HG03432 (cell line): ENCODE data around the gene KRT14.
"Not testable (repeated sequence)": the region's sequence is repeated elsewhere in the genome, so short reads cannot be mapped to it uniquely, and the experiment has no call there.

Source experiments
- ATAC-seq: cut with Tn5 transposase; IDR thresholded peaks from one replicate; pipeline ENCODE4 v1.9.1; 2021; ENCODE audit warnings: mild to moderate bottlenecking, moderate library complexity; ENCODE audit not compliant: unreplicated experiment

KRT14 gene

GRCh38 chr17:41586863-41587495 lies at the start of gene KRT14:
TSS of gene KRT14 (minus strand) at chr17:41586895. CDS start at chr17:41586834, 61 bp downstream.
- ATAC-seq, result no peak

- ATAC-seq, result no peak
Measured at GRCh38 chr17:41635121-41636097, 48.7 kb upstream of the KRT14 start.

DNA sequence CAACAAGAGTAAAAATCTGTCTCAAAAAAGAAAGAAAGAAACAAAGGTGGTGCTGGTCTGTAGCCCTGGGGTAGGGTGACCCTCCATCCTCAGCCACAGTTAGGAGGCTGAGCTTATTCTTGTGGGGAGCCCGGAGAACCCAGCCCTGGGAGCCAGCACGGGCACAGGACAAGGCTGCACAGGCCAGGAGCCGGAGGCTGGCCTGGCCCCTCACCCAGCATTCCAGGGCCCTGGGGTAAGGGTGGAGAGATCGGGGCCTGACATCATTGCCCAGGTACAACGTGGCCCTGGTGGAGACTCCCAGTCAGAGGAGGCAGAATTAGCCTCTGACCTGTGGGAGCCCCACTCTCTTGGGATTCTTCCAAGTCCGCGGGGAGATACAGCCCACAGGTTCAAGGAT lies 47.9 kb upstream of the KRT14 start:
- ATAC-seq, result no peak

DNA sequence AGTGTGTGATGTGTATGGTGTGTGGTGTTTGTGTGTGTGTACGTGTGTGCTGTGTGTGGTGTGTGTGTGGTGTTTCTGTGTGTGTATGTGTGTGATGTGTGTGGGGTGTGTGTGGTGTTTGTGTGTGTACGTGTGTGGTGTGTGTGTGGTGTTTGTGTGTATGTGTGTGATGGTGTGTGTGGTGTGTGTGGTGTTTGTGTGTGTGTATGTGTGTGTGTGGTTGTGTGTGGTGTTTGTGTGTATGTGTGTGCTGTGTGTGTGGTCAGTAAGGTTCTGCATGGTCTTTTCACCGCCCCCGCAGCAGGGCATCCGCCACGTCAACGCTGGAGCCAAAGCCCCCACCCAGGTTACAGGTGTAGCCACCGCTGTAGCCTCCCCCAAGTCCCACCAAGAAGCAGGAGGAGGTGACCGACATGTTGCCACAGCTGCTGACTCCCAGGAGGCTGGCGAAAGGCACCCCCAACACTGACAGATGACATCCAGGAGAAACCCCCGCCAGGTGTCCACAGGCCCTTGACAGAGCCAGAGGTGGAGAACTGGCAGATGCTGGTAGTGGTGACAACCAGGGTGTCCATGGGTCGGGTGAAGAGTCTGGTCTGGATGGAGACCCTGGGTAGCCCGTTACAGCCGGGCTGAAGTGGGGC lies 47.0 kb upstream of the KRT14 start:
- ATAC-seq, result no peak

GRCh38 chr17:41632482-41633105 lies 45.9 kb upstream of the KRT14 start:
- no peak for ATAC-seq

GRCh38 chr17:41631898-41632285 lies 45.2 kb upstream of the KRT14 start:
- no peak for ATAC-seq

DNA sequence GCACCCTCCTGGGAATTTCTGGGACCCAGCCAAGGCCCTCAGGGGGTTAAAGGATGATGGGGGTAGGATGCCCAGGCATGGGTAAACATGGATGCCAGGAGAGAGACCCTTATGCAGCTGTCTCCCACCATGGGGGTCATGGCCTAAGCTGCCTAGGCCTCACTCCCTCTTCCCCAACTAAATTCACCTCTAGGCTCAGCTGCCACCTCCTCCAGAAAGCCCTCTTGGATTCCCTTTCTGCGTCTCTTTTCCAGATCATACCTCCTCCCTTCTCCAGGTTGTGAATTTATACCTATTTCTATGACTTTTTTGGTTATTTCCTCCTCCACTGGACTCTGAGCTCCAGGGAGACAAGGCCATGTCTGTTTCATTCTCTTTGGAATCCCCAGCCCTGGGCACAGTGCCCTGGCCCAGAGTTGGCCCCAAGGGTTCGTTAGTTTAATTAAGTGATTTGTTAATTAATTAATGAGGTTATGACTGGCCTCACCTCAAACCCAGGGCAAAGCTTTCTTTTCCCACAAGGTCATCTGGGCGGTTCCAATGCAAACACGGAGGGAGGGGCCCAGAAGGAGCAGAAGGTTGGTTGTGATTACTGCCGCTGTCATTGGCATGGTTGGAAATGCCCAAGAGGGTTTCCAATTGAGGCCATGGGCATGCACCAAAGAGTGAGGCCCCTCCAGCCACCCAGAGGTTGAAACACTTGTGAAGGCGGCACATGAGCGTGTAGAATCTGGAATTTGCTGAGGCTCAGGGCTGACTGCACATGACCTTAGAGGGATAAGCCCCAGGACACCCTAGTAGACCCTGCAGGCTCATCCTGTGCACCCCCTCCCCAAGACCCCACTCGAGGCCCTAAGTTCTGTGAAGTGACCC lies 44.6 kb upstream of the KRT14 start:
- no peak for ATAC-seq

- no peak for ATAC-seq
Measured at GRCh38 chr17:41629826-41630670, 43.4 kb upstream of the KRT14 start.

DNA sequence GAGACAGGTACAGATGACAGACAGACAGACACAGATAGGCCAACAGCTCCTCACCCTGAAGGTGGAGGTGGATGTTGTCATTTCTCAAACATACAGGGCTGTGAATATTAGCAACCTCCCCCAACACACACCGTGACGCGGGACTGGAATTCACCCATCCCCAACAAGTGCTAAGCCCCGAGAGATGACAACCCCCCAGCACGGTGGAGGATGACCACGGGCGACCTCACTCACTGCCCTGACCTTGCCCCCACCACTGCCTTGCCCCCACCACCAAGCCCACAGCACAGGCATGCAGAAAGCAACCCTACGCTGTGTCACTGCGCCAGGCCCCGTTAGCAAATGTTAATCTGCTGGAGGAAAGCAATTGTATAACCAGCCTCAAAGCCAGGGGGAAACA lies 42.6 kb upstream of the KRT14 start:
- no peak for ATAC-seq

DNA sequence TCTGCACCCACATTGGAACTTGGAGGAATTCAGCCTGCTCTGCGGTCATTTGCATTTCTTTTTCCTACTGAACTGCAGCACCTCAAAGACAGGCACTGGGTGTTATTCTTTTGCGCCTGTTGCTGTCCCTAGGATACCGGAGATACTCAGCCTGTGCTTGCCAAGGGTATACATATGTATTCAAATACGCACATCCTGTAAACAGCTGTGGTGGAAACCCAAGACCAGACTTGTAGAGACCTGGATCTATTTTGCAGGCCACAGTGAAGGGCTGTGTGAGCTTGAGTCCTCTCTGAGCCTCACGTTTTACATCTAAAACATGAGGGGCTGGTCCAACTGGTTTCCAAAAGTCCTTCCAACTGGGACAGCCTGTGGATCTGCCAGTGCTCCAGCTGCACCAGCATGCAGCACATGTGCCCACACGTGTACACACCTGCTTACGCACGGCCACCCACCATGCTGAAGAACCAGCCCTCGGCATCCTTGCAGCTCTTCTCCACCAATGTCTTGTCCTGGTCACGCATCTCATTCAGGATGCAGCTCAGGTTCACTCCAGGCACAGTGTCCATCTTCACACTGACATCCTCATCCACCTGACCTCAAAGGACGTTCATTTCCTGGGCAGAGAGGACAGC lies 42.0 kb upstream of the KRT14 start:
- not testable (repeated sequence) for ATAC-seq

- not testable (repeated sequence) for ATAC-seq
Measured at GRCh38 chr17:41628073-41628370, 41.3 kb upstream of the KRT14 start.

- no peak for ATAC-seq
Measured at GRCh38 chr17:41627316-41628072, 40.8 kb upstream of the KRT14 start.

DNA sequence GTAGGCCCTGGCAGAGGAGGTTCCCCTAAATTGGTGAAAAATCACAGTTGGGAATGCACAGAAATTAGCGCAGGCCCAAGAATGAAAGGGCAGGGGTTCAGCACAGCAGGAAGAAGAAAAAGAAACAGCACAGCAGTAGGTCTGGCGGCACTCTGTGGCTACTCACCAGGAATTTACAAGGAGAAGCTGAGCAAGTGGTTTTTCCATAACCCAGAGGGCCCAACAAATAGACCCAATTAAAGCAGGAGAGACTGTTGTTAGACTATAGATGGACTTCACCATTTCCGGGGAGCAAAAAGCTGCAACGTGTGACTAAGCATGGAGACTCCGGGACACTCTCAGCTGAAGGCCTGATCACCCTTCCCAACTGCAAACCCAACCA lies 40.2 kb upstream of the KRT14 start:
- not testable (repeated sequence) for ATAC-seq

DNA sequence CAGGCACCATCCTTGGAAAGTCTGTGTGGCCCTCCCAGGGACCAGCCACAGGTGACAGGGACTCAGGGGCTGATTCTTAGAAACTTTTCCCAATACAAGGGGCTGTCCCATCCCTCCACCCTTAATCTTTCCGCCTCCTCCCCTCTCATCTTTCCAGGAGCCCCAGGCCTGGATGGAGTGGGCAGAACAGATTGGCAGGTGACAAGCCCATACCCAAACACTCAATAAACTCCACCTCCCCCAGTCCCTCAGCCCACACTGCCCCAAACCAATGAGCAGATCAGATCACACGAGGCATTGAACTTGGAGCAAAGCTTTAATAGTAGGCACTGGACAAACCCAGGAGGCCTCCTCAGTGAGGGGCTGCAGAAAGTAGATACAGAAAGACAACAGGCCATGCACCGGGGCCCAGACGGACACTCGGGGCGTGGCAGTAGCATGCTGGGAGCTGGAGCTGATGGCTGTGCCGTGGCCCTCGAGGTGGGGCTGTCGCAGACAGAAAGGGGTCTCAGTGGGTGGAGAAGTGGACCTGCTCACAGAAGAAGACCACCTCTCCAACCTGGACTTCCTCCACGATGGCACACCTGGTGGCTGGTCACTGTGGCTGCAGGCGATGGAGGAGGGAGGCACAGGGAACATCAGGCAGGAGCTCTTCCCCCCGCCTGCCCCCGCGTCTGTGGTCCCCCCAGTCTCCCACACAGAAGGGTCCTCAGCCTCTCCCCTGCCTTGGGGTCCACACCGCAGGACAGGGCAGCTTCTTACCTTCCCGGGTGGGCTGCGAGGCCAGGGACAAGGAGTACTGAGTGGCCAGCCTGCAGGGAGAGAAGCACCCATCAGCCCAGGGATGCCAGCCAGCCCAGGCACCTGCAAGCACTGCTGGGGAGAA lies 39.6 kb upstream of the KRT14 start:
- not testable (repeated sequence) for ATAC-seq

- no peak for ATAC-seq
Measured at GRCh38 chr17:41625602-41626001, 38.9 kb upstream of the KRT14 start.

- ATAC-seq, result no peak
Measured at GRCh38 chr17:41624208-41625101, 37.8 kb upstream of the KRT14 start, which contains the start of gene KRT17. TSS of gene KRT17 (minus strand) at chr17:41624575. CDS start at chr17:41624509, 66 bp downstream.
